HG02763 (cell line): ENCODE results near the gene SP1.
"Not testable (repeated sequence)": the region's sequence is repeated elsewhere in the genome, so short reads cannot be mapped to it uniquely, and the experiment has no call there.

Experiments used
- ATAC-seq: cut with Tn5 transposase; IDR thresholded peaks from one replicate; pipeline ENCODE4 v1.9.1; 2021; ENCODE audit warnings: mild to moderate bottlenecking, moderate library complexity; ENCODE audit not compliant: unreplicated experiment

The SP1 gene

DNA sequence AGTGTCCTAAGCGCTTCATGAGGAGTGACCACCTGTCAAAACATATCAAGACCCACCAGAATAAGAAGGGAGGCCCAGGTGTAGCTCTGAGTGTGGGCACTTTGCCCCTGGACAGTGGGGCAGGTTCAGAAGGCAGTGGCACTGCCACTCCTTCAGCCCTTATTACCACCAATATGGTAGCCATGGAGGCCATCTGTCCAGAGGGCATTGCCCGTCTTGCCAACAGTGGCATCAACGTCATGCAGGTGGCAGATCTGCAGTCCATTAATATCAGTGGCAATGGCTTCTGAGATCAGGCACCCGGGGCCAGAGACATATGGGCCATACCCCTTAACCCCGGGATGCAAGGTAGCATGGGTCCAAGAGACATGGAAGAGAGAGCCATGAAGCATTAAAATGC, 31.0 kb downstream of the SP1 start:
- ATAC-seq = no peak

DNA sequence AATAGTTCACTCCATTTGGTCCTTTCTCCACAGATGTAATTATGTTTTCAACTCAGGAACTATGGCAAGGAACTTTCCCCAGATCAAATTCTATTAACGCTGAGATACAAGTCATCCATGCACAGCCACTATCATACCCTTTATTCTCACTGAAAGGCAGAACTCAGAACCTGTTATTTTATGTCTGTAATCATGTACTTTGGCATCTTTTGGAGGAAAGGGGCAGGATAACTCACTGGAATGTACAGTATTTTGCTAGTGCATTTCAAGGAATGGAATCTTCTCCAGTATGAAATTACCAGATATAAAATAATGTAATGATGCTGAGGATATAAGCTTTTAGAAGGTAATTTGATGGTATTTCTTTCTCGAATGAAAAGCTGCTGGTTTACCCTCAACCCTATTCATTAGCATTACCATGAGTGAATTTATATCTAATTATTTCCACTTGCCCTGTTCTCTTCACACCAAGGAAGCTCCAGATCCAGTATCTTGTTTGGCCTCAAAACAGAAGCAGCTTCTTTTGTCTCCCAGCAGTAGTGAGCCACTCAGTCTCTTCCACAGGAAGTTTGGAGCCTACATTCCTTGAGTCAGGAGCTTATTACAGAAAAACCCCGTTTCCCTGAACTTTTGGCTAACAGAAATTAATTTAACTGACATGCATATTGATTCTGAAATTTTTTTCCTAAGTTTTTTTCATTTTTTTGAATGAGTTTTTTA, 33.7 kb downstream of the SP1 start:
- ATAC-seq = no peak

GRCh38 chr12:53414756-53415417, 34.9 kb downstream of the SP1 start:
- ATAC-seq = no peak

DNA sequence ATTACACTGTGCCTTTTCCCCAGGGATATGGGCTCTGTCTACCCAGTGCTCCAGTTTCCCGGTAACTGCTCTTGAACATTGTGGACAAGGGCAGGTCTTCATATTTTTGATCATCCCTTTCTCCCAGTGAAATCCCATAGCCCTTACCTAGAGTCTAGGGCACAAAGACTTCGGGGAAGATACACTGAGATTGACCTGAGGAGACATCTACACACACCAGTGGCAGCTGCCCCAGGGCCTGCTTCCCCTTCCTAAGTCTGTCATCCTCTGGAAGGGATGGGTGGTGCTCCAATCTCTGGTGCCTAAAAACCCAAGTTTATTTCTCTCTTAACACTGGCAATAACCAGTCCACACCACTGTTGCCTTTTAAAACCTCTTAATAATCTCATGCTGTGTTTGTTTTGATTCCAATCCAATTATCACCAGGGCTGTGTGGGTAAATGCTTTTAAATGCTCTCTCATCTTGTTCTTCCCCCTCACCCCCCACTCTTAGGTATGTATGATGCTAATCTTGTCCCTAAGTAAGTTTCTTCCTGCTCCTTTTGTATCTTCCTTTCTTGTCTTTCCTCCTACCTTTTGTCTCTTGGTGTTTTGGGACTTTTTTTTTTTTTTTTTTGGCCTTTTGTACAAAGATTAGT, 35.9 kb downstream of the SP1 start:
- not testable (repeated sequence) for ATAC-seq

- ATAC-seq = not testable (repeated sequence)
Observed at GRCh38 chr12:53417291-53417816, 37.4 kb downstream of the SP1 start.

DNA sequence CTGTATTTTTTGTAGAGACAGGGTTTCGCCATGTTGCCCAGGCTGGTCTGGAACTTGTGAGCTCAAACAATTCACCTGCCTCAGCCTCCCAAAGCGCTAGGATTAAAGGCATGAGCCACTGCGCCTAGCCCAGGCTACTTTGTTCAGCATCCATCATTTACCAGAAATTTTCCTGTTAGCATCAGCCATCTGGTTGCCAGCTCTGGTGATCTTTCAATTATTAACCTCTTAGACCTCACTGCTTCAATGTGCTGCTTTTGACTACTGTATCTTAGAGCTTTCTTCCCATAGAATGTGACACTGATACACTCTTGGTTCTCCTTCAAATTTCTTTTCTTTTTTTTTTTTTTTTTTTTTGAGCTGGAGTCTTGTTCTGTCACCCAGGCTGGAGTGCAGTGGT, 38.2 kb downstream of the SP1 start:
- ATAC-seq = no peak

DNA sequence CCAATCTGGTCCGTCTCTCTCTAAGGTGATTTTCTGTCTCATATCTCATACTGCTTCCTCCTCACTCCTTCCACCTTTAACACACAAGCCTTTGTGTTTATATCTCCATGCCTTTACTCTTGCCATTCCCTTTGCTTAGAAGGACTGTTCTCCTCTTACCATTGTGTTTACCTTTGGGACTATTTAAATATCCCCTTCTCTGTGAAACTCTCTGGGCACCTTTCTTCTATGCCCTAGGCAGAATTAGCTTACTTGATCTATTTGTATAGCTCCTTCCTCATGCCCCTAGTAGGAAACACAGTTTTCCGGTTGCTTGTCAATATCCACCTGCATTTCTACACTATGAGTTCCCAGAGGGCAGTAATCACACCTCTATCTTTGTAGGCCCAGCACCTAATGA, 39.8 kb downstream of the SP1 start:
- ATAC-seq = no peak

- not testable (repeated sequence) for ATAC-seq
Observed at GRCh38 chr12:53422247-53422646, 42.3 kb downstream of the SP1 start.

- ATAC-seq = no peak
Observed at GRCh38 chr12:53423597-53423996, 43.6 kb downstream of the SP1 start, which contains the start of gene AMHR2. Gene AMHR2 (plus strand): TSS chr12:53423855. CDS start chr12:53423935, 80 bp downstream.

- ATAC-seq = no peak
Observed at GRCh38 chr12:53424626-53425514, 44.9 kb downstream of the SP1 start.

DNA sequence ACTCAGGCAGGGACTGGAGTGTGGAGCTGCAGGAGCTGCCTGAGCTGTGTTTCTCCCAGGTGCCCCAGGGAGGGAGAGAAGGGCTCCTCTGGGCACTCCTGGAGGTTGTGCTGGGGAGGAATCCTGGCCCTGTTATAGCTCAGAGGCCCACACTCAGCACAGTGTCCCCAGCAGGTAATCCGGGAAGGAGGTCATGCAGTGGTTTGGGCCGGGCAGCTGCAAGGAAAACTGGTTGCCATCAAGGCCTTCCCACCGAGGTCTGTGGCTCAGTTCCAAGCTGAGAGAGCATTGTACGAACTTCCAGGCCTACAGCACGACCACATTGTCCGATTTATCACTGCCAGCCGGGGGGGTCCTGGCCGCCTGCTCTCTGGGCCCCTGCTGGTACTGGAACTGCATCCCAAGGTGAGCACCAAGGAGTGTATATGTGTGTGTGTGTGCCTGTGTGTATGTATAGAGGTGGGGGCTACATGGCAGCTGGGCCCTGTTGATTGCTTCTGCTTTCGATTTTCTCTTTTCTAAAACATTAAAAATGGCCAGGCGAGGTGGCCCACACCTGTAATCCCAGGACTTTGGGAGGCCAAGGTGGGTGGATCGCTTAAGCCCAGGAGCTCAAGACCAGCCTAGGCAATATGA, 45.7 kb downstream of the SP1 start:
- ATAC-seq = no peak

DNA sequence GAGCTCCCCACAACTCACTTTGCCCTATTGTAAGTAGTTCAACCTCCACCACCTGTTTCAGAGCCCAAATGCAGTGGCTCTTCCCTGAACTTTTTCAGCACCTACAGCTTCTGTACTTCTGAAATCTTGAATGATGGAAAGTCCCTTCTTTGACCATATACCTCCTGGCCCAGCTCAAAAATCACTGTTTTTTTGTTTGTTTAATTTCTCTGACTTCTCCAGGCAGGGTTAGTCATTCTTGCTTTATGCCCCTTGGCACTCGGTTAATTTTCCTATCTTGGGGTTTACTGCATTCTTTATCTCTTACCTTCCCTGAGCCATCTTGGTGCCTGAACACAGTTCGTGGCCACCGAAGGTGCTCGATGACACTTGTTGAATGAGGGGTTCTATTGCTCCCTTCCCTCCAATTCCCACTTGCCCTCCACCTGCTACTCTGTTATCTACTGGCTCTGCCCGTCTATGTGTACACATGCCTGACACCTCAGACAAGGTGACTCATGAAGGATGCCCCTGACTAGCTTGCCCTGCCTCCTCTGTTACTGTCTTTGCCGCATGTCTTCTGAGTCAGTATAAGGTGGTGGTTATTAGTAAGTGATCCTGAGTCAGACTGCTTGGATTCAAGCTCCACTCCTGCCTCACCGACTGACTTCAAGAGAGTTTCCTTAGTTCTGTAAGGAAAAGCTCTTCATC, 48.1 kb downstream of the SP1 start:
- ATAC-seq = no peak

DNA sequence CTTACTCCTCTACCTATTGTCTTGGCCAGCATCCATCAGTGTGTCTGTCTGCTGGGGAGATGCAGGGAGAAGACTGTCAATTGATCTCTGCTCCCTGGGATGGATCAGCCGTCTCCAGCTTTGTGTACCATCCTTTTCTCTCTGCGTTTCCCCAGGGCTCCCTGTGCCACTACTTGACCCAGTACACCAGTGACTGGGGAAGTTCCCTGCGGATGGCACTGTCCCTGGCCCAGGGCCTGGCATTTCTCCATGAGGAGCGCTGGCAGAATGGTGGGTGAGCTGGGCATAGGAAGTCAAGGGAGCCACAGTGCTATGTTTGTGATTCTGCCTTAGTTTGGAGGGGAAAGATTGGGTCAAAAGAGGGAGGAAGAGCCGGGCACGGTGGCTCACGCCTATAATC, 48.8 kb downstream of the SP1 start:
- no peak for ATAC-seq

DNA sequence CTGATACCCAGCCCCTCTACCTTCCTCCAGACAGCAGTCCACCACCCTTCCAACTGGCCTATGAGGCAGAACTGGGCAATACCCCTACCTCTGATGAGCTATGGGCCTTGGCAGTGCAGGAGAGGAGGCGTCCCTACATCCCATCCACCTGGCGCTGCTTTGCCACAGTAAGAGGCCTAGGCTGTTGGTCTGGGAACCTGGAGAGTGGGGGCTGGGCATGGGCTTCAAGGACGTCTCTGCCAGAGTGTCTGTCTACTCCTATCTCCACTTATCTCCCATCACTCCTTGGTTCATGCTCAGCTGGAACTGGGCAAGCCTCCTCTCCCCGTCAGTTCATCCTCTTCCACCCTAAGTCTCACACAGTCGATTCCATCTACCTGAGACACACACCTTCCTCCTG, 50.1 kb downstream of the SP1 start:
- no peak for ATAC-seq

DNA sequence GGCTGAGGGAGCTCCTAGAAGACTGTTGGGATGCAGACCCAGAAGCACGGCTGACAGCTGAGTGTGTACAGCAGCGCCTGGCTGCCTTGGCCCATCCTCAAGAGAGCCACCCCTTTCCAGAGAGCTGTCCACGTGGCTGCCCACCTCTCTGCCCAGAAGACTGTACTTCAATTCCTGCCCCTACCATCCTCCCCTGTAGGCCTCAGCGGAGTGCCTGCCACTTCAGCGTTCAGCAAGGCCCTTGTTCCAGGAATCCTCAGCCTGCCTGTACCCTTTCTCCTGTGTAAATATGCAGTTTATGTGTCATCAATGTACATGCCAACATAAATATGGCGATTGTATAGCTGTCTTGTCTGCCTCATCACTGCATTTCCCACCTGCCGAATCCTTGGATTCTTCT, 51.2 kb downstream of the SP1 start:
- no peak for ATAC-seq

GRCh38 chr12:53435326-53435725, 55.4 kb downstream of the SP1 start:
- not testable (repeated sequence) for ATAC-seq

DNA sequence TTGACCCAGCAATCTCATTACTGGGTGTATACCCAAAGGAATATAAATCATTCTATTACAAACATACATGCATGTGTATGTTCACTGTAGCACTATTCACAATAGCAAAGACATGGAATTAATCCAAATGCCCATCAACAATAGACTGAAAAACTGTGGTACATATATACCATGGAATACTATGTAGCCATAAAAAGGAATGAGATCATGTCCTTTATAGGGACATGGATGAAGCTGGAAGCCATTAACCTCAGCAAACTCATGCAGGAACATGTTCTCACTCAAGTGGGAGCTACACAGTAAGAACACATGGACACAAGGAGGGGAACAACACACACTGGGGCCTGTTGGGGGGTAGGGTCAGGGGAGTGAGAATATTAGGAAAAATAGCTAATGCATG, 59.6 kb downstream of the SP1 start:
- not testable (repeated sequence) for ATAC-seq

DNA sequence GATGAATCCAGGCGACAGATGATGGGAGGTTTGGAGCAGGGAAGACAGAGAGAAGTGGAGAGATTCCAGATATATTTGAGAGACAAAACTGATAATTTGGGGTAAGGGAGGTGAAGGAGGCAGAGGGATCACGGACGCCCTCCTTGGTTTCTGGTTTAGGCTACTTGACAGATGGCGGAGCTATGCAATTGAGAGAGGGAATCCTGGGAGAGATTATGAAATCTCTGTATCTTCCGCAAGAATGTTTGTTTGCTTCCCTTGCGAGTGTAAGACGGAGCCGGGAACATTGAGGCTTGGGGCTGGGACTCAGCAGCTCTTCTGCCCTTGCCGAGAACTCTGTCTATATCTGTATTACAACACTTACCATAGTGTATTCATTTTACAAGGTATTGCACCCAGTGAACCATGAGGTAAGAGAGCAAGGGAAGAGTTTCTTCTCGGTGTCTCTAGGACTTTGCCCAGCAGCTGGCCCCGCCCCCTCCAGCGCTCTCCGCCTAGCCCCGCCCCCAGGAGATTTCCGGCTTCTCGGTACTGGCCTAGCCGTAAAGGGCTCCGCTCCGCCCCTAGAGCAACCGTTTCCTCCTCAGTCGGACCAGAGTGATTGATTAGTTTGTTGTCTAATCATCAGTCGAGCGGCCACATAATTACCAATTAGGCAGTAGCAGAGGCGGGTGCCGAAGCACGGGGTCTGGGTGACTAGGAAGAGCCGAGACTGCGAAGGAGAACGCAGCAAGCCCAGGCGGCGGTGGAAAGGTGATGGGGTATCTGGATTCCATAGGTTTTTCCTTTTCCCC, 61.3 kb downstream of the SP1 start, which contains the start of gene PRR13:
PRR13 (plus strand) TSS at position 695 of the 794 bp plus-strand sequence. CDS start 981 bp downstream, outside the sequence.
- ATAC-seq = peak; percentile 98

- no peak for ATAC-seq
Observed at GRCh38 chr12:53443955-53444354, 64.0 kb downstream of the SP1 start.
